ENCODE data around the gene CLK3. TPM values are rescaled to one million over a fixed set of nuclear protein-coding genes. Genes with fewer than 3 reads are reported as not detected.
"Not testable (repeated sequence)": the region's sequence is repeated elsewhere in the genome, so short reads cannot be mapped to it uniquely, and the experiment has no call there.

The CLK3 gene
- total and polyA plus RNA-seq, 2 donors (not counting 3 experiments of a cell fraction or from before 2014, with no cell fraction given): 75.5 to 121 TPM

DNA sequence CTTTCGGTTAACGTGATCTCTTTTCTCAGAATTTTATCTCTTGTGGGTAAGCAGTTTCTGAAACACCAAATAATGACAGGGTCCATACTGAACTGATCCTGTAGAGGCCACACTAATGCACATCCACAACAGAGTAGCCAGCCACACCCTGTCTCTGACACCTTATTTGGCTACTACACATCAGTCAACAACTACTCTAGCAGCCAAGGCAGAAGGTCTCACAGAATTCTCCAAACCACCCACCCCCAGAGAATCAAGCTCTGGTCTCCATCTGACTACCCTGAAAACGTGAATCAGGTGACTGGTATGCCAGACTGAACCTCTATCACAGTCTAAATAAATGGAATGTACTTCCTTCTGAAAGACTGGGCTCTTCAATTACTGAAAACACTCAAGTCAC lies 42.2 kb downstream of the CLK3 start:
- Histone ChIP-seq H3K36me3 (ENCODE audit: control insufficient read depth in 2 of 2, extremely low read depth in 1 of 2, insufficient read depth in 2 of 2, low read length in 2 of 2) (no peaks in the 10 kb centered on the region), H3K4me3 (replicated peaks in 1 of 3; ENCODE audit: insufficient read depth in 1 of 3, low read depth in 1 of 3, low read length in 3 of 3) (no peak overlapping the region), H3K27me3 (ENCODE audit: control insufficient read depth in 2 of 2, insufficient read depth in 2 of 2, low read length in 2 of 2) (no peaks in the 10 kb centered on the region), H3K79me2 (ENCODE audit: control insufficient read depth, insufficient read depth, low read length) (peaks cover 16% of the 10 kb centered on the region), H4K20me1 (replicated peaks; ENCODE audit: control insufficient read depth, extremely low read depth, insufficient read depth, low read length) (no peaks in the 10 kb centered on the region), H3K4me2 (ENCODE audit: insufficient read depth, low read length) (no peak overlapping the region), H3K9me1 (replicated peaks; ENCODE audit: control insufficient read depth, extremely low read depth, insufficient read depth, low read length) (no peaks in the 10 kb centered on the region), H2AFZ (ENCODE audit: low read depth, low read length) (no peak overlapping the region), H3K9ac (replicated peaks; ENCODE audit: extremely low read depth, insufficient read depth, low read length) (no peak overlapping the region), H3K27ac (ENCODE audit: insufficient read depth, low read depth, low read length) (no peak overlapping the region), H3K4me1 (ENCODE audit: control insufficient read depth, extremely low read depth, insufficient read depth, low read length) (peaks cover 30% of the 10 kb centered on the region), H3K9me3 (replicated peaks; ENCODE audit: control insufficient read depth, insufficient read depth, low read length) (no peaks in the 10 kb centered on the region)
- CTCF ChIA-PET: no interaction called here
- intact Hi-C loops (cut with micrococcal nuclease): no loop called here
- dilution Hi-C loops (cut with MboI; ENCODE audit: extremely low pct_ligation_motif_present, low sequenced_read_pairs): no loop called here
- TF ChIP-seq POLR2AphosphoS5 (IDR thresholded peaks at IDR 0.05; ENCODE audit: insufficient read depth, low read depth, low read length) (no peak), JUN (IDR thresholded peaks at IDR 0.05; ENCODE audit: borderline replicate concordance, insufficient read depth, insufficient read length, low read depth) (no peak), MYC (IDR thresholded peaks at IDR 0.05; ENCODE audit: low read depth, low read length) (no peak), EZH2 (IDR thresholded peaks at IDR 0.05; ENCODE audit: borderline replicate concordance, low read depth, low read length, severe bottlenecking) (no peak), FOS (IDR thresholded peaks at IDR 0.05; ENCODE audit: borderline replicate concordance, insufficient read depth, low read length) (no peak), GATA2 (IDR thresholded peaks at IDR 0.05; ENCODE audit: insufficient read depth, insufficient read length, low read depth, low read length) (no peak), POLR2A (IDR thresholded peaks at IDR 0.05; ENCODE audit: low read depth, low read length) (no peak)
- TF ChIP-seq, protein P1, sequence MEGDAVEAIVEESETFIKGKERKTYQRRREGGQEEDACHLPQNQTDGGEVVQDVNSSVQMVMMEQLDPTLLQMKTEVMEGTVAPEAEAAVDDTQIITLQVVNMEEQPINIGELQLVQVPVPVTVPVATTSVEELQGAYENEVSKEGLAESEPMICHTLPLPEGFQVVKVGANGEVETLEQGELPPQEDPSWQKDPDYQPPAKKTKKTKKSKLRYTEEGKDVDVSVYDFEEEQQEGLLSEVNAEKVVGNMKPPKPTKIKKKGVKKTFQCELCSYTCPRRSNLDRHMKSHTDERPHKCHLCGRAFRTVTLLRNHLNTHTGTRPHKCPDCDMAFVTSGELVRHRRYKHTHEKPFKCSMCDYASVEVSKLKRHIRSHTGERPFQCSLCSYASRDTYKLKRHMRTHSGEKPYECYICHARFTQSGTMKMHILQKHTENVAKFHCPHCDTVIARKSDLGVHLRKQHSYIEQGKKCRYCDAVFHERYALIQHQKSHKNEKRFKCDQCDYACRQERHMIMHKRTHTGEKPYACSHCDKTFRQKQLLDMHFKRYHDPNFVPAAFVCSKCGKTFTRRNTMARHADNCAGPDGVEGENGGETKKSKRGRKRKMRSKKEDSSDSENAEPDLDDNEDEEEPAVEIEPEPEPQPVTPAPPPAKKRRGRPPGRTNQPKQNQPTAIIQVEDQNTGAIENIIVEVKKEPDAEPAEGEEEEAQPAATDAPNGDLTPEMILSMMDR (IDR thresholded peaks at IDR 0.05; ENCODE audit: extremely low read depth in 1 of 2, insufficient read depth in 1 of 2, low read depth in 1 of 2, low read length in 2 of 2): no peak
- TF ChIP-seq, protein P2, sequence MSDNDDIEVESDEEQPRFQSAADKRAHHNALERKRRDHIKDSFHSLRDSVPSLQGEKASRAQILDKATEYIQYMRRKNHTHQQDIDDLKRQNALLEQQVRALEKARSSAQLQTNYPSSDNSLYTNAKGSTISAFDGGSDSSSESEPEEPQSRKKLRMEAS (IDR thresholded peaks at IDR 0.05; ENCODE audit: insufficient read depth, insufficient read length): no peak
- FAIRE-seq: no peak
- DNase-seq (ENCODE audit: low read depth, low spot score): no peak
- POLR2A ChIA-PET: no interaction called here
- no TSS peak for BruUV-seq (replicated peaks)

DNA sequence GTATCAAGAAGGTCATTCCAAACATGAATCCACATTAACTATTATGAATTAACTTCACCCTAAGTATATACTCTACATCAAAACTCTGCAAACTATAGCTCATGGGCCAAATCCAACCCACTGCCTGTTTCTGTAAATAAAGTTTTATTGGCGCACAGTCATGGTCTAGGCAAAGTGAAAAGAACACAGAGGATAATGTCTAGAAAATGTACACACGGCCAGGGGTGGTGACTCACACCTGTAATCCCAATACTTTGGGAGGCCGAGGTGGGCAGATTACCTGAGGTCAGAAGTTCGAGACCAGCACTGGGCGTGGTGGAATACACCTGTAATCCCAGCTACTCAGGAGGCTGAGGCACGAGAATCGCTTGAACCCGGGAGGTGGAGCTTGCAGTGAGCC lies 45.6 kb downstream of the CLK3 start:
- Histone ChIP-seq H3K79me2 (ENCODE audit: control insufficient read depth, insufficient read depth, low read length) (peaks cover 24% of the 10 kb centered on the region), H3K4me1 (ENCODE audit: control insufficient read depth, extremely low read depth, insufficient read depth, low read length) (peaks cover 35% of the 10 kb centered on the region)
- H3K27me3 ChIP-seq (ENCODE audit: control insufficient read depth in 2 of 2, insufficient read depth in 2 of 2, low read length in 2 of 2); BruUV-seq (replicated peaks); H2AFZ ChIP-seq (ENCODE audit: low read depth, low read length); H3K36me3 ChIP-seq (ENCODE audit: control insufficient read depth in 2 of 2, extremely low read depth in 1 of 2, insufficient read depth in 2 of 2, low read length in 2 of 2); dilution Hi-C loops (cut with MboI; ENCODE audit: extremely low pct_ligation_motif_present, low sequenced_read_pairs); DNase-seq (ENCODE audit: low read depth, low spot score); POLR2A ChIA-PET; H3K4me2 ChIP-seq (ENCODE audit: insufficient read depth, low read length); CTCF ChIA-PET; H4K20me1 ChIP-seq (replicated peaks; ENCODE audit: control insufficient read depth, extremely low read depth, insufficient read depth, low read length); H3K9me1 ChIP-seq (replicated peaks; ENCODE audit: control insufficient read depth, extremely low read depth, insufficient read depth, low read length); H3K9me3 ChIP-seq (replicated peaks; ENCODE audit: control insufficient read depth, insufficient read depth, low read length); H3K27ac ChIP-seq (ENCODE audit: insufficient read depth, low read depth, low read length); H3K9ac ChIP-seq (replicated peaks; ENCODE audit: extremely low read depth, insufficient read depth, low read length); FAIRE-seq; intact Hi-C loops (cut with micrococcal nuclease); H3K4me3 ChIP-seq (replicated peaks in 1 of 3; ENCODE audit: insufficient read depth in 1 of 3, low read depth in 1 of 3, low read length in 3 of 3): not testable (repeated sequence)

All from endothelial cell of umbilical vein (primary cell).